IPS-18c (cell line): ENCODE measurements around the gene ATXN7.

Experiments used
- H3K4me3 ChIP-seq: 2 replicates; pipeline ENCODE4 v1.7.0; 2013; ENCODE audit warnings: low read depth, mild to moderate bottlenecking, low read length, moderate library complexity; ENCODE audit not compliant: insufficient read depth
- H3K9me3 ChIP-seq: one replicate; pipeline ENCODE4 v1.6.1; 2013; ENCODE audit warnings: mild to moderate bottlenecking, low read length, moderate library complexity; ENCODE audit not compliant: control insufficient read depth, insufficient read depth

Gene ATXN7

GRCh38 chr3:63984391-63984790 lies 120.7 kb downstream of the ATXN7 start:
- H3K4me3 ChIP-seq, result no peak overlapping the region

GRCh38 chr3:63986146-63986545 lies 122.5 kb downstream of the ATXN7 start:
- H3K9me3 ChIP-seq, result no peaks in the 10 kb centered on the region
- H3K4me3 ChIP-seq, result no peak overlapping the region

More at GRCh38 chr3:63984391-63984790, 120.7 kb downstream of the ATXN7 start:
- no peaks in the 10 kb centered on the region for H3K9me3 ChIP-seq

- H3K4me3 ChIP-seq, result no peak overlapping the region
- no peaks in the 10 kb centered on the region for H3K9me3 ChIP-seq
Observed at GRCh38 chr3:63986831-63987230, 123.2 kb downstream of the ATXN7 start.

GRCh38 chr3:63988943-63989342 lies 125.3 kb downstream of the ATXN7 start:
- no peaks in the 10 kb centered on the region for H3K9me3 ChIP-seq

DNA sequence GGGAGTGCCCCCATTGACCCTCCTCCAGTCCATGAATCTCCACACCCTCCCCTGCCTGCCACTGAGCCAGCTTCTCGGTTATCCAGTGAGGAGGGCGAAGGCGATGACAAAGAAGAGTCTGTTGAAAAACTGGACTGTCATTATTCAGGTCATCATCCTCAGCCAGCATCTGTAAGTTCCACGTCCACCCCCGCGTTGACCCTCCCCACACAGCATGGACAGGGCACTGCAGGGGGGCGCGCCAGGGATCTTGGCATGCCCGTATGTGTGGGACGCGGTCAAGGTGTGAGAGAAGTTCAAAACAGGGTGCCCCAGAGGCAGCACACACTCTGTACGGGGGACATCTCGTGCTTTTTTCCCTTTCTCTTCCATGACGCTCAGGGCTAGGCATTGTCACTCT lies 126.5 kb downstream of the ATXN7 start:
- Histone ChIP-seq H3K4me3 (no peak overlapping the region), H3K9me3 (no peaks in the 10 kb centered on the region)

More at GRCh38 chr3:63988943-63989342, 125.3 kb downstream of the ATXN7 start:
- H3K4me3 ChIP-seq, result no peak overlapping the region

- no peaks in the 10 kb centered on the region for H3K9me3 ChIP-seq
- H3K4me3 ChIP-seq, result no peak overlapping the region
Observed at GRCh38 chr3:63990733-63991132, 127.1 kb downstream of the ATXN7 start.

GRCh38 chr3:63991666-63992065 lies 128.0 kb downstream of the ATXN7 start:
- no peak overlapping the region for H3K4me3 ChIP-seq
- H3K9me3 ChIP-seq, result no peaks in the 10 kb centered on the region

GRCh38 chr3:63992516-63993209 lies 129.0 kb downstream of the ATXN7 start:
- Histone ChIP-seq H3K4me3 (no peak overlapping the region), H3K9me3 (no peaks in the 10 kb centered on the region)

GRCh38 chr3:63993653-63994079 lies 130.0 kb downstream of the ATXN7 start:
- no peaks in the 10 kb centered on the region for H3K9me3 ChIP-seq
- H3K4me3 ChIP-seq, result no peak overlapping the region

- Histone ChIP-seq H3K9me3 (no peaks in the 10 kb centered on the region), H3K4me3 (no peak overlapping the region)
Observed at GRCh38 chr3:63995086-63995485, 131.4 kb downstream of the ATXN7 start.

- Histone ChIP-seq H3K9me3 (no peaks in the 10 kb centered on the region), H3K4me3 (no peak overlapping the region)
Observed at GRCh38 chr3:63998852-63999754, 135.4 kb downstream of the ATXN7 start.

- Histone ChIP-seq H3K4me3 (no peak overlapping the region), H3K9me3 (no peaks in the 10 kb centered on the region)
Observed at GRCh38 chr3:64000453-64001055, 136.9 kb downstream of the ATXN7 start.

GRCh38 chr3:64002233-64002632 lies 138.6 kb downstream of the ATXN7 start:
- H3K9me3 ChIP-seq, result no peaks in the 10 kb centered on the region
- H3K4me3 ChIP-seq, result no peak overlapping the region

DNA sequence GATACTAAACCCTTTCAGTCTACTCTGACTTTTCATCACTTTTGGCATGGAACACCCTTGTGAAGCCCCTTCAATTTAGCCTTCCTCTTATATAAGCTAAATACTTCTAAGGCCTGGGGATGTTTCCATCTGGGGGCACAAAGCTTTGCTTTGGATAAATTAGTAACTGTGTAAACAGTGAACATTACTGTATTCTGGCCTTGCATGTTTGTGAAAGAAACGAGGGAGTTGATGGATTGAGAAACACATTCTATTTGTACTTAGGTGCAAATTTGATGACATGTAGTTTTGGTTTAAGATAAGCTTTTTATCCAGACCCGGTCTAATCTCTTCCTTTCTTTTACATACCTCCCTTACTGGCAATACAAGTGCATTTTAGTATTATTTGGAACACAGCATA lies 139.9 kb downstream of the ATXN7 start:
- H3K9me3 ChIP-seq, result no peaks in the 10 kb centered on the region

DNA sequence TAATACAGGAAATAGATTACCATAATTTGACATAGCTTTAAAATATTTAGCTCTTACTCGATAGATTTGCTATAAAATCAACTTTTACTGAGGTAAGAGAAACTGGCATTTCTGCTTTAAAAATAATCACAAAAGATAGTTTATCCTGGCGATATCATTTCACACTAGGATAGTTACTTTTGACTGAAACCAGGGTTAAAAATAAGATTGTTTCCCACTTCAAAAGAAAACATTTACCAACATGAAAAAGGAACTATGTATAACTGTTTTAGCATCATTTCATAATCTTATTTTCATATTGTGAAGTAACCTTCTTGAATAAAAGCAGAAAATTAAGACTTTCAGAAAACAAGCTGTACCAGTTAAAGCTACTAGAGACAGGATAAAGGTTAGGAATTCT lies 144.3 kb downstream of the ATXN7 start:
- H3K9me3 ChIP-seq, result no peaks in the 10 kb centered on the region
- H3K4me3 ChIP-seq, result no peak overlapping the region

More for the DNA sequence above, 139.9 kb downstream of the ATXN7 start:
- H3K4me3 ChIP-seq, result no peak overlapping the region

- no peak overlapping the region for H3K4me3 ChIP-seq
- no peaks in the 10 kb centered on the region for H3K9me3 ChIP-seq
Observed at GRCh38 chr3:64008487-64009351, 145.1 kb downstream of the ATXN7 start.

- H3K4me3 ChIP-seq, result no peak overlapping the region
- H3K9me3 ChIP-seq, result no peaks in the 10 kb centered on the region
Observed at GRCh38 chr3:64009528-64009927, 145.9 kb downstream of the ATXN7 start.
